CD4-positive, alpha-beta T cell treated with Interleukin-2 at 100 ng/mL for 4 hours (primary cell): ENCODE results near the gene SOCS1.

ENCODE experiments used
- DNase-seq: peaks from one replicate; pipeline ENCODE4 v3.0.0-alpha.2; 2020; ENCODE audit warnings: low spot score

The SOCS1 gene

GRCh38 chr16:11245222-11245737, 10.7 kb downstream of the SOCS1 start:
- DNase-seq: no peak

GRCh38 chr16:11242658-11243057, 13.3 kb downstream of the SOCS1 start:
- no peak for DNase-seq

DNA sequence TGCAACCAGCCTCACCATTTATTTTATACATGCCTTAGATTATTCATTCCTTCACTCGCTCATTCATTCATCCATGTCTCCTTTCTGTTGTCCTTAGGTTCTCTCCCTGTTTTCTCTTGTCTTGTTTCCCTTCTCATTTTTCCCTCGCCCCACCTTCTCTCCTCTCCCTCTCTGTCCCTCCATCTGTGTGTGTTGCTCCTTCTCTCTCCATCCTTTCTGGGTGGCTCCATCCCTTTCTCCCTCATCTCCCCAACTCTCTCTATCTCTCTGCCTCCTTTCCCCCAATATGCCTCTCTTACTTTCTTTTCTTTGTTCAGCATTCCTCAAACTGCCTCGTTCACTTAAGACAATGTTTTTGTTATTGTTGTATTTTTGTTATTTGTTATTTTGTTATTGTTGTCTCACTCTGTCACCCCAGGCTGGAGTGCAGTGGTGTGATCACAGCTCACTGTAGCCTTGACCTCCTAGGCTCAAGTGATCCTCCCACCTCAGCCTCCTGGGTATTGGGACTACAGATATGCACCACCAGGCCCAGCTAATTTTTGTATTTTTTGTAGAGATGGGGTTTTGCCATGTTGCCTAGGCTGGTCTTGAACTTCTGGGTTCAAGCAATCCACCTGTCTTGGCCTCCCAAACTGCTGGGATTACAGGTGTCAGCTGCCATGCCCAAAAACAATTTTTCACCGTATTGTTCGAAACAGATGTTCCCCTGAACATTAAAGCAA, 14.4 kb downstream of the SOCS1 start:
- DNase-seq: no peak

GRCh38 chr16:11240636-11241473, 15.1 kb downstream of the SOCS1 start:
- no peak for DNase-seq

GRCh38 chr16:11239644-11240632, 16.1 kb downstream of the SOCS1 start:
- DNase-seq: no peak

DNA sequence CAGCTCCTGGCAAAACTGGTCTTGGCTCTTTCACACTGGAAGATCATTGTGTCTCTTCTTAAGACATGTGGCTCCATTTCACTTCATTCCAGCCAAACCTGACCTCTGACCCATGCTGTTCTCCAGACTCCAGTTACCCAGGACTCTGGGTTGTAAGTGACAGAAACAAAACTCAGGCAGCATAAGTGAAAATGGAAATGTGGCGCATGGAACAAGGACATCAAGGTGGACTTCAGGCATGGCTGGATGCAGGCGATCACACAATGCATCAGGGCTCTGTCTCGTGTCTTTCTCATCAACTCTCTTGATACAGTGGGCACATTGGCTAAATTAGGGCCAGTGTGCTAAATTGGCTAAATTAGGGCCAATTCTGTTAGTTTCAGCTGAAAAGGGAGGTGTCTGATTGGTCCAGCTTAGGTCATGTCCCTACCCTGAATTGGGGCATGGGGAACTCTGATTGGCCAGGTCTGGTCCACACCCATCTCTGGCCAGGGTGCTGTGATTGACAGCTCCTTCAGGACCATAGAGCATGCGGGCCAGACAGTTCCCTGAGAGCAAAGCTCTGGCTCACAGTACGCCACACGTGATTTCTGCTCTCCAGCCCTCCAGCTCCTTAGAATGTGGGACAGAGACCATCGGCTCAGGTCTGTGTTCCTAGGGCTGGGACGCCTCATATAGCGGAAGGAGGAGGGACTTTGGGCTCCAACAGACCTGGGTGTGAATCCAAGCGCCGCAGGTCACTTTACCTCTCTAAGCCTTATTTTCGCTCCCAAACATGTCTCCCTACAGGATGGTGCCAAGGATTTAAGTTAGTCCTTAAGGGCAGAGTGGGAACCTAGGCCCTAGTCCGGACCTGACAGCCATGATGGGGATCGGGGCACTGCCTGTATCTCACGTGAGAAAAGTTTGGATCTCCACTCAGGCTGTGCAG, 17.5 kb downstream of the SOCS1 start:
- no peak for DNase-seq

DNA sequence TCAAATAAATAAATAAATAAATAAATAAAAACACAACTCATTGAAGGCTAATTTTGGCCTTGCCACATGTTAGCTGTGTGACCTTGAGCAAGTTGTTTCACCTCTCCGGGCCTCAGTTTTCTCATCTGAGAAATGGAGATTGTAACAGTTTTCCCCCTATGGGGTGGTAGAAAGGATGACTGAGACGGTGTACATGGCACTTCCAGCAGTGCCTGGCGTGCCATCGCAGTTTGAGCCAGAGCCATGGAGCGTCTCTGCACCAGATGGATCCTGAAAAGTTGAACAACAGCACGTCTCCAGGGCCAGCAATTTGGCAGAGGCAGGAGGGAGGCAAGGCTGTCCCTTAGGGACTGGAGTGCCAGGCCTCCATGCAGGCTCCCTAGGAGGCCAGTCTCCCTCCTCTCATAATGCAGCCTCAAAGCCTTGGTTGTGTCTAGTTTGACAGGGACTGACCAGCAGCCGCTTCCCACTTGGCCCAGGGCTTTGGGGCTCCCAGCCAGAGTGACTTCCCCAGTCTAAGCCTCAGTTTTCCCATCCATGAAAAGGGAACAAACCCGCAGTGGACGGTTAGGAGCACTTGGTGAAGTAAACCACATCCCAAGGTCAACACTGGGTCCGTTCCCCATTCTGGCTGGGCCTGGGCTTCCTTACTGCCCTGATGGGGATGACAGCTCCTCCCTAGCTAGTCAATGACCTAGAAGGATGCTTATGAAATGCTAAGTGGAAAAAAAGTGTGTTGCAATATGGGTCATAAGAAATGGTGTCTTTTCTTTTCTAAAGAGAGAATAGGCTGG, 19.3 kb downstream of the SOCS1 start:
- no peak for DNase-seq

DNA sequence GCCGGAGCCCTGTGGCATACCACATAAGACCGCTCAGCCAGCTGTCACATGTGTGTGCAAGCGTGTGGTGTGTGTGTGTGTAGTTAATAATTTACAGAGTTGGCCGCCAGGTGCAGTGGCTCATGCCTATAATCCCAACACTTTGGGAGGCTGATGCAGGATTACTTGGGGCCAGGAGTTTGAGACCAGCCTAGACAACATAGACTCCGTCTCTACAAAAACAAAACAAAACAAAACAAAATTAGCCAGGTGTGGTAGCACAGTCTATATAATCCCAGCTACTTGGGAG, 20.4 kb downstream of the SOCS1 start:
- no peak for DNase-seq

DNA sequence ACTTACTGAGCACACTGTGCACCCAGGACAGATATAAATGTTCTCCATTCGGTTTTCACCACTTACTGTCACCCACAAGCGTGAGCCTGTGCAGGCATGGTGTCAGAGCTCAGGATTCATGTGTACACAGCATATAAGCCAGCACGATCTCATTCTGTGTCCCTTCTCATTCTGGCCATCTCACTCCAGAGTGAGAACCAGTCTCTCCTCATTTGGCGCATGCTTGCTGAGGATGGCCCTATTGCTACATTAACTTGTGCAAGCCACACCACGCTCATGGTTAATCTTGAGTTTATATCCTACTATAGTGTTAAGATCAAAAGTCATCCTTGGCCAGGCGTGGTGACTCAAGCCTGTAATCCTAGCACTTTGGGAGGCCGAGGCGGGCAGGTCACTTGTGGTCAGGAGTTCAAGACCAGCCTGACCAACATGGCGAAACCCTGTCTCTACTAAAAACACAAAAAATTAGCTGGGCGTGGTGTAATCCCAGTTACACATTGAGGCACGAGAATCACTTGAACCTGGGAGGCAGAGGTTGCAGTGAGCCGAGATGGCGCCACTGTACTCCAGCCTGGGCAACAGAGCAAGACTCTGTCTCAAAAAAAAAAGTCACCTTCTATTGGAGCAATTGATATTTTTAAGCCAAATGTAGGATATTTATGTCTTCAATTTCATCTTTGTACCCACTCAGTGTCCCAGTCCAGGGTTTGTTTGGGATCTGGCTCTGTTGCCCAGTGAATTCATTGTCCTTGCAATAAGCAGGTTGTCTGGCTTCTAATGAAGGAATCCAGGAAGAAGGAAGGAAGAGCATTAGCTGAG, 20.9 kb downstream of the SOCS1 start:
- no peak for DNase-seq

- DNase-seq: peak; percentile 82
Observed at GRCh38 chr16:11233727-11234376, 22.2 kb downstream of the SOCS1 start.

DNA sequence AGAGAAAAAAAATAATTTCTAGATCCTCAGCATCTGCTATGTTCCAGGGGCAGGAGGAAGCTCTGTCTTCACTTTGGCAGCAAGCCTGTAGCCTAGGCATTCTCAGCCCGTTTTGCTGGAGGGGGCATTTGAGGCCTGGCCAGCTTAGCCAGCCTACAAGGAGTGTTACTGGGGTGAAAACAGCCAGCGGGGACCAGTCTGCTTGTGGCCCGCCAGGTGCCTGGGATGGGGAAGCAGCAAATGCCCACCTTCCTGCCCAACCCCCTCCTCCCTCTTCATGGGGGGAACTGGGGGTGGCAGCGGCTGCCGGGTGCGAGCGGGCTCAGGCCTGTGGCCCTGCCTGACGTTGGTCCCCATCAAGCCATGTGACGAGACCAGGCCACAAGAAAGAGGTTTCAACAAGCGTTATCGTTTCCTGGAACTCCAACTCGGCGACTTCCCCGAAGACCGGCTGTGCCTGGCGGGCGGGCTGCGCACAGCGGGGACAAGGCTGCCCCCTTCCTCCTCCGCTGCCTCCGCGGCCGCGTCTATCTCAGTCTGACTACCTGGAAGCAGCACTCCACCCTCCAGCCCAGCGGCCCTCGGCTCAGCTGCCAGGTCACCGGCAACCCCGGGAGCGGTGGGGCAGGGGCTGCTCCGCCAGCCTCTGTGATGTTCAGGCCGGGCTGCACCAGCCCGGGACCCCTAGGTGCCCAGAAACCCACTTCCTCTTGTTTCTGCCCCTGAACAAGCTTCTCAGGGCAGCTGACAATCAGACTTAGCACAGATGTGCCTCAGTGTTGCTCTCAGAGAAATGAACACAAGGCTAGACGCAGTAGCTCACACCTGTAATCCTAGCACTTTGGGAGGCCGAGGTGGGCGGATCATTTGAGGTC, 22.9 kb downstream of the SOCS1 start:
- DNase-seq: peak; percentile 96

- DNase-seq: no peak
Observed at GRCh38 chr16:11232302-11232851, 23.6 kb downstream of the SOCS1 start.

DNA sequence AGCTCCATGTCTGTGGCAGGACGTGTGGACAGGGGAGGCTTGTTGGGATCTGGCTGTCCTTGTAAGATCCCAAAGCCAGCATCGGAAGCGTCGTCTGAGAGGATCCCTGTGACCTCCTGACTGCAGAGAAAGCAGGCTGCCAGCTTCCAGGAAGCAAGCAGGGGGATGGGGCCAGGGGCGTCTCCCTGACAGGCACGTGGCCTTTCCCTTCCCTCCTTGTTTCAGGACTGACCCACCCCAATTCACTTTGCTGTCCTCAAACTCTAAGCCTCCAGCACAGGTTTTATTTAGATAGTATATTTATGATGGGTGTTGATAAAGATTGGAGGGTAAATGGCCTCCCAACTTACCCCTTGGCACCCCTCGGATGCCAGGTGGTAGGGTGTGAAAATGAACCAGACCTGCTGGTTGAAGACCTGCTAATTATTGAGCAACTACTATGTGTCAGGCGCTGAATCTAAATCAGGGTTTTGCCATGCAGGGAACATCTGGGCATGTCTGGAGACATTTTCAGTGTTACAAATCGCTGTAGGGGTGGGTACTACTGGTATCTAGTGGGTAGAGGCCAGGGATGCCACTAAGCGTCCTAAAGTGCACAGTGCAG, 24.5 kb downstream of the SOCS1 start:
- no peak for DNase-seq

DNA sequence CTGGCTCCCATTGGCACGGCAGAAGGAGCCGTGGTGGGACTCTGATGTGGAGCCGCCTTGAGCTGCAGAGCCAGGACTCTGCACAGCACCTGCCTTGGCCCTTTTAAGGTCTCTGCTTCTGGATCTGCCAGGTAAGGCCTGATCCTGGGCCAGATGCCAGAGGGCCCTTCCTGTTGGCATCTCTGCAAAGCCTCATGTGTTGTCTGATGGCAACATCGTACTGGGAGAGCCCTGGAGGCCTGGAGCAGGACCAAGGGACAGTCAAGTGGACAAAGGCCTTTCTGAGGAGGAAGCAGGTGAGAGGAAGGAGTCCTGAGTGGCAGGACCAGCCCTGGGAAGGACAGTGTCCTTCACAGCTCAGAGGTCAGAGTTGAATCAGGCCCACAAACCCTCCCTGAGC, 26.1 kb downstream of the SOCS1 start:
- DNase-seq: no peak

DNA sequence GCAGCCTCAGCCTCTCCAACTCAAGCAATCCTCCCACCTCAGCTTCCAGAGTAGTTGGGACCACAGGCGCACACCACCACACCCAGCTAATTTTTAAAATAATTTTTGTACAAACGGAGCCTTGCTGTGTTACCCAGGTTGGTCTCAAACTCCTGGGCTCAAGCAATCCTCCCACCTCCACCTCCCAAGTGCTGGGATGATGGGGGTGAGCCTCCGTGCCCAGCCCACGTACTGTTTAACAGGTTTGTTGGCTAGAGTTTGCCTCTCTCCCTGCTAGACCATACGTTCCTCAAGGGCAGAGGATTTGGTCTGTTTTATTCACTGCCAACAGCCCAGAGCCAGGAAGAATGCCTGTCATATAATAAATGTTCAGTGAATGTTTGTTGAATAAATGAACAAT, 26.6 kb downstream of the SOCS1 start:
- no peak for DNase-seq

DNA sequence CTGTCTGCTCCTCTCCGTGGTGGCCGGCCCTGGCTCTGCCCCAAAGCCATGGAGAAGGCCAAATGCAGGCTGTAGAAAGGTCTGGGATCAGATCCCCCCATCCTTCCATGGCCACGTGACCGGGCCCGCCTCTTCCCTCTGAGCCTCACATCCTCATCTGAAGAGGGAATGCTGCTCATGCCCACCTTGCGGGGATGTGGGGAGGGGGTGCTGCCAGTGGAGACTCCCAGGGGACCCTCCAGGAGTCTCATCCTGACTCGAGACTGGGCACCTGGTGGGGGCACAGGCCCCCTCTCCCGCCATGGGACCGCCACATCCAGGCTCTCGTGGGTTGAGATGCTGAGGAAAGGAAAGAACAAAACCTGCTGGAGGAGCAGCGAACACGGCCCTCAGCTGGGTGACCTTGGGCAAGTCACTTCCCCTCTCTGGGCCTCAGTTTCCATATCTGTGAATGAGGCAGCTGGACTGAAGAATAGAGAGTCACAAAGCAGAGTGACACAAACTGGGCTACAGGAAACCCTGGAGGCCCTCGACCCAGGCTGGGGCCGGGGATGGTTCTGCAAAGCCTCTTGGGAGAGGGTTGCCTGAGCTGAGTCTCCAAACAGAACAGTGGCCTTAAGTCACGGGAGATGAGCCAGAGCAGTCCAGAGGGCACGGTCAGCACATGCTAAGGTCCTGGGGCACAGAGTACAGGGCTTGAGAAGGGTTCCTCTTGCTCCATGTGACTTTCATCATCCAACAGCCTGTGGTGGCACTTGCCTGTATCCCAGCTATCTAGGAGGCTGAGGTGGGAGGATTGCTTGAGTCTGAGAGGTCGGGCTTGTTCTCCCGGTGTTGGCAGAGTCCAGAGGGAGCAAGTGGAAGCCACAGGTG, 30.1 kb downstream of the SOCS1 start:
- DNase-seq: no peak
